ENCODE data around the gene CTNNB1. TPM values are rescaled to one million over a fixed set of nuclear protein-coding genes. Genes with fewer than 3 reads are reported as not detected.
A peak's percentile ranks its signal among the peaks of the same experiment; 100 is the strongest.

The CTNNB1 gene
- total RNA-seq, 1 experiment from 2014 or later = 258 TPM

GRCh38 chr3:41241161-41241560 lies 41.9 kb downstream of the CTNNB1 start:
- no peak overlapping the region for H3K27ac Mint-ChIP-seq (ENCODE audit: unreplicated experiment)
- intact Hi-C loops (cut with micrococcal nuclease; ENCODE audit: unreplicated experiment) = no loop called here
- no peaks in the 10 kb centered on the region for H3K4me1 Mint-ChIP-seq (ENCODE audit: low read depth, unreplicated experiment)
- no peak for DNase-seq
- H3K9me3 Mint-ChIP-seq (ENCODE audit: low read depth, unreplicated experiment) = no peaks in the 10 kb centered on the region
- no peaks in the 10 kb centered on the region for H3K27me3 Mint-ChIP-seq (ENCODE audit: unreplicated experiment)
- no peak overlapping the region for H3K4me3 Mint-ChIP-seq (ENCODE audit: low read depth, unreplicated experiment)
- peaks cover 58% of the 10 kb centered on the region for H3K36me3 Mint-ChIP-seq (ENCODE audit: insufficient read depth, unreplicated experiment)
- no peak for TF ChIP-seq CTCF (IDR thresholded peaks at IDR 0.05; ENCODE audit: unreplicated experiment)
- CTCF ChIA-PET = no interaction called here
- BruUV-seq (replicated peaks) = no TSS peak

DNA sequence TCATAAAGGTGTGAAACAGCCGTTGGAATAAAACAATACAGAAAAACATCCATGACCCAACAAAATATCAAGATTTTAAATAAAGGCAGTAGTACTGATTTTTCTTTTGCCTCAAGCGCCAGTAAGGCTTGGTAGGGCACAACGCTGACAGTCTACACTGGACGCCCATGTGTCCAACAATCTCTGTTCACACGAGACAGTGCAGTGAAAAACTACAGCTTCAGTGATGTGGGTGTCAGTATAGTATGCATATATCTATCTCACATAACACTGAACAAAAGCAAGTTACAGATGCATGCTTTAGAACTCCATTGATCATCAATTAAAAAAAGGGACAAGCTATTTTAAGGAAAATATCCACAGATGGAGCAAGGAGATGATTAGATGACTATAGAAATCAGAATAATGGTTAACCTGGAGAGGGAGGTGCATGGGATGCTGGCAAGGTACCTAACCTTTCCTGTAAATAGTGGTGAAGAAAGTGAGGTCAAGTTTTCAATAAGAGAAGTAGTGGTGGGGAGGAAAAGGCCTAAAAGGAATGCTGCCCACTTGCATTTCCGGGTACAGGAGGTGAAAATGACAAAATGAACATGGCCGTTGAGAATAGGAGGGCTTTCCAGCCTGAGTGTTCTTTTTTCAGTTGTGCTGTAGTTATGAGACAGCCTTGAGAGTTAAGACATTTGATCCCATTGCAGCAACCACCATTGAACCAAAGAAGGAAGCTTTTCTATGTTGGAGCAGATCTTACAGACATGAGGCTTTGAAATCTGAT lies 42.7 kb downstream of the CTNNB1 start:
- H3K4me1 Mint-ChIP-seq (ENCODE audit: low read depth, unreplicated experiment) = no peaks in the 10 kb centered on the region
- H3K4me3 Mint-ChIP-seq (ENCODE audit: low read depth, unreplicated experiment) = no peak overlapping the region
- peak overlapping the region; percentile 57 for H3K27ac Mint-ChIP-seq (ENCODE audit: unreplicated experiment)
- TF ChIP-seq CTCF (IDR thresholded peaks at IDR 0.05; ENCODE audit: unreplicated experiment) = no peak
- CTCF ChIA-PET = no interaction called here
- no peaks in the 10 kb centered on the region for H3K9me3 Mint-ChIP-seq (ENCODE audit: low read depth, unreplicated experiment)
- intact Hi-C loops (cut with micrococcal nuclease; ENCODE audit: unreplicated experiment) = no loop called here
- no peak for DNase-seq
- peaks cover 54% of the 10 kb centered on the region for H3K36me3 Mint-ChIP-seq (ENCODE audit: insufficient read depth, unreplicated experiment)
- BruUV-seq (replicated peaks) = no TSS peak
- no peaks in the 10 kb centered on the region for H3K27me3 Mint-ChIP-seq (ENCODE audit: unreplicated experiment)

DNA sequence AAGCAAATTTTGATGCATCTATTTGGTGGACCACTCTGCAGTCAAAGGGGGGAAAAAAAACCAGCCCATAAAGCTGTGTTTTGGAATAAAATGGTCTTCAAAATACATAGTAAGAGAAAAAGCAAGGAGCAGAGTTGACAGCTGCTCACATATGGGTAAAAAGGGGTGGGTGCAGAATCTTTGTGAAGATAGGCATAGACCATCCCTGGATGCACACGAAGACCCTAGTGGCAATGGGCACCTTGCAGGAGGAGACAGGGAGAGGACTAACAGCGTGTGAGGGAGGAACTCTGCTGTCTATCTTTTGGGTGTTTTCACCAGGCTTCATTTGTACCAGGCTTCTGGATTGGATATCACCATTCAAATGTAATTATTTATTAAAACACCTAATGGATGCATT lies 43.9 kb downstream of the CTNNB1 start:
- Mint-ChIP-seq H3K27me3 (ENCODE audit: unreplicated experiment) (no peaks in the 10 kb centered on the region), H3K36me3 (ENCODE audit: insufficient read depth, unreplicated experiment) (peaks cover 49% of the 10 kb centered on the region), H3K4me1 (ENCODE audit: low read depth, unreplicated experiment) (peaks cover 2% of the 10 kb centered on the region), H3K9me3 (ENCODE audit: low read depth, unreplicated experiment) (no peaks in the 10 kb centered on the region), H3K4me3 (ENCODE audit: low read depth, unreplicated experiment) (no peak overlapping the region), H3K27ac (ENCODE audit: unreplicated experiment) (no peak overlapping the region)
- DNase-seq = no peak
- no peak for TF ChIP-seq CTCF (IDR thresholded peaks at IDR 0.05; ENCODE audit: unreplicated experiment)
- BruUV-seq (replicated peaks) = no TSS peak
- CTCF ChIA-PET = no interaction called here
- intact Hi-C loops (cut with micrococcal nuclease; ENCODE audit: unreplicated experiment) = no loop called here

DNA sequence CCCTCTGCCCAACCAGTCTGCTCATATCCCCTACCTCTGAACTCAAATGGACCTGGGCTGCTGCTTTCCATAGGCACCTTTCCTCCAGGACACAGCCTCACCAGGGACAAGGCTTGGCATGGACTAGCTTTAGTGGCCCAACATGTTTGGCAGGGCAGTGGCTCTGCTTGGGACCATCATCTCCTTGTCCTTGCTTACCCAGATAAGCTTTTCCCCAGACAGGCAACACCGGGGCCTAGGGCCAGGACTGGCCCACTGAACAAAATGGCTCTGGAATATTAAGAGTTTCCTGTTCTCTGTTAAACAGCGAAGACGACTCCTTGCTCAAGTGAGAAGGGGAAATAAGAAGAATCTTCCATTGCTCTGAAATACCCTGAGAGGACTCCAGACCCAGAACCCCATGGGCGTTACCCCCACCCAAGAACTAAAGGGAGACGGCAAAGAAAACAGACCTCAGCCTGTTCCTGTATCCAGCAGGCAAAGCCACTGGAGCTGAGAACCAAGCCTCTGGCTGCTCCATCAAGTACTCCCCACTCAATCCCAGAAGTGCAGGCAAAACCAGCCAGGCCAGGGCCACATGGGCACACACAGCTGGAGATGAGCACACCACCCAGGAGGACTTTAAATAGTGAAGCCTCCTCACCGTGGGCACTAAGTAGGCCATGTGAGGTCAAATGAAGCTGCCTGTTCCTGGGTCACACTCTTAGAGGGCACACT lies 45.5 kb downstream of the CTNNB1 start:
- no peaks in the 10 kb centered on the region for H3K9me3 Mint-ChIP-seq (ENCODE audit: low read depth, unreplicated experiment)
- H3K27me3 Mint-ChIP-seq (ENCODE audit: unreplicated experiment) = no peaks in the 10 kb centered on the region
- TF ChIP-seq CTCF (IDR thresholded peaks at IDR 0.05; ENCODE audit: unreplicated experiment) = no peak
- BruUV-seq (replicated peaks) = no TSS peak
- H3K4me1 Mint-ChIP-seq (ENCODE audit: low read depth, unreplicated experiment) = peaks cover 10% of the 10 kb centered on the region
- CTCF ChIA-PET = no interaction called here
- no peak overlapping the region for H3K4me3 Mint-ChIP-seq (ENCODE audit: low read depth, unreplicated experiment)
- DNase-seq = no peak
- H3K27ac Mint-ChIP-seq (ENCODE audit: unreplicated experiment) = no peak overlapping the region
- H3K36me3 Mint-ChIP-seq (ENCODE audit: insufficient read depth, unreplicated experiment) = peaks cover 36% of the 10 kb centered on the region
- intact Hi-C loops (cut with micrococcal nuclease; ENCODE audit: unreplicated experiment) = no loop called here

Data from Calu3 (cell line).